A549 (cell line): ENCODE data around the gene NQO2.

Experiments used
- EHMT2 ChIP-seq: fragments of 200-600 bp; sonication (generic); IDR thresholded peaks from 2 replicates; pipeline ENCODE4 v1.6.1; 2016; ENCODE audit warnings: antibody characterized with exemption, low read depth, mild to moderate bottlenecking, moderate library complexity
- HDAC2 ChIP-seq: fragments of 200-600 bp; sonication (generic); IDR thresholded peaks from 2 replicates; pipeline ENCODE4 v1.6.1; 2016
- MAZ ChIP-seq: fragments of 150-350 bp; IDR thresholded peaks from 2 replicates; pipeline ENCODE4 v1.6.1; 2014; ENCODE audit warnings: antibody characterized with exemption, low read depth, low read length, borderline replicate concordance
- POLR2A ChIP-seq: IDR thresholded peaks from 2 replicates; pipeline ENCODE4 v1.6.1; 2012; ENCODE audit warnings: mild to moderate bottlenecking, low read length
- TF ChIP-seq, protein P1 (sequence below): fragments of >200 bp; sonication (Bioruptor Twin); formaldehyde crosslinking; IDR thresholded peaks from 3 replicates; pipeline ENCODE4 v1.5.1; 2016

DNA sequence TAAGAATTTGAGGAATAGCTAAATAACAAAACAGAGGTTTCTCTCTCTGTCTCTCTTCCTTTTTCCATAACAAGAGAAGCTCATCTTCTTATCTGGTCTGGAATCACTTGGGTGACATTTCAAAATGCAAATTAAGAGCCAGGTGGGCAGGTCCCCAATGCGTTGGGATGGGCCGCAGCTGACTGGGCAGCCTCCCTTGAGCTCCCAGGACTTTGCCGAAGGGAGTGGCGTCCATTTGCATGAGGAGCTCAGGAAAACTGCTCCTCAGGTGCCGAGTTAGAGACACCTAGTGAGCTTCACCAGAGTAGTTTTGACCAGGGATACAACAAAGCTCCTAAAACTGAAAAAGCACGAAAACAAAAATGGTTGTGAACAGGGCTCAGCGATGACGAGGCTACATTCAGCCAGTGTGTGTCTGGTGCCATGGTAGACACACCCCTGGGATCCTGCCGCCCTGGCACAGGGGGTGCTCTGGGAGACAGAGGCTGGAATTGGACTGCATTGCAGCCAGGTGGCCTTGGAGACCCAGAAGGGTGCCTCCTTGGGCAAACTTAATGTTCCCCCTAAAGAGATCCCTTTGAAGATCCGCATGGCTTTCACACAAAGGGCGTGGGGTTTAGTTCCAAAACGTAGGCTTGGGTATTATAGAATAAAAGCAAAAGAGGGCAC lies 14.8 kb upstream of the NQO2 start:
- TF ChIP-seq EHMT2 = no peak
- TF ChIP-seq MAZ = no peak
- TF ChIP-seq, protein P1, sequence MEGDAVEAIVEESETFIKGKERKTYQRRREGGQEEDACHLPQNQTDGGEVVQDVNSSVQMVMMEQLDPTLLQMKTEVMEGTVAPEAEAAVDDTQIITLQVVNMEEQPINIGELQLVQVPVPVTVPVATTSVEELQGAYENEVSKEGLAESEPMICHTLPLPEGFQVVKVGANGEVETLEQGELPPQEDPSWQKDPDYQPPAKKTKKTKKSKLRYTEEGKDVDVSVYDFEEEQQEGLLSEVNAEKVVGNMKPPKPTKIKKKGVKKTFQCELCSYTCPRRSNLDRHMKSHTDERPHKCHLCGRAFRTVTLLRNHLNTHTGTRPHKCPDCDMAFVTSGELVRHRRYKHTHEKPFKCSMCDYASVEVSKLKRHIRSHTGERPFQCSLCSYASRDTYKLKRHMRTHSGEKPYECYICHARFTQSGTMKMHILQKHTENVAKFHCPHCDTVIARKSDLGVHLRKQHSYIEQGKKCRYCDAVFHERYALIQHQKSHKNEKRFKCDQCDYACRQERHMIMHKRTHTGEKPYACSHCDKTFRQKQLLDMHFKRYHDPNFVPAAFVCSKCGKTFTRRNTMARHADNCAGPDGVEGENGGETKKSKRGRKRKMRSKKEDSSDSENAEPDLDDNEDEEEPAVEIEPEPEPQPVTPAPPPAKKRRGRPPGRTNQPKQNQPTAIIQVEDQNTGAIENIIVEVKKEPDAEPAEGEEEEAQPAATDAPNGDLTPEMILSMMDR = no peak
- TF ChIP-seq POLR2A = no peak
- no peak for TF ChIP-seq HDAC2
